Peyer's patch (tissue), 4 donors: ENCODE data around the gene BPGM.

ENCODE experiments used
- CTCF ChIP-seq, 6 experiments: fragments of 450-650 bp in 4 of 6; fragments of 200-600 bp in 2 of 6; sonication (generic) in 1 of 6; IDR thresholded peaks; one replicate each; pipeline ENCODE4 v1.5.1; 2017 to 2019; ENCODE audit warnings: antibody characterized with exemption in 6 of 6, mild to moderate bottlenecking in 3 of 6, moderate library complexity in 1 of 6
- POLR2A ChIP-seq, 2 donors: fragments of 450-650 bp; IDR thresholded peaks; one replicate each; pipeline ENCODE4 v1.5.1; 2017; ENCODE audit warnings: antibody characterized with exemption in 2 of 2, mild to moderate bottlenecking in 2 of 2, moderate library complexity in 2 of 2

GRCh38 chr7:134660242-134660785 lies 13.7 kb downstream of the BPGM start:
- TF ChIP-seq CTCF (IDR thresholded peaks at IDR 0.05), result no peak
- no peak for TF ChIP-seq POLR2A (IDR thresholded peaks at IDR 0.05)
